PC-3 (cell line): ENCODE results near the gene ACP1.

ENCODE experiments used
- EZH2 ChIP-seq: fragments of 300-600 bp; sonication (generic); IDR thresholded peaks from one replicate; pipeline ENCODE4 v1.6.1; 2017; ENCODE audit warnings: antibody characterized with exemption, mild to moderate bottlenecking, low read length; ENCODE audit not compliant: unreplicated experiment
- TF ChIP-seq, protein P1 (sequence below): fragments of 300-600 bp; sonication (generic); conservative IDR thresholded peaks from 2 replicates; pipeline ENCODE4 v1.5.1; 2017; ENCODE audit warnings: antibody characterized with exemption, low read depth, mild to moderate bottlenecking, low read length

DNA sequence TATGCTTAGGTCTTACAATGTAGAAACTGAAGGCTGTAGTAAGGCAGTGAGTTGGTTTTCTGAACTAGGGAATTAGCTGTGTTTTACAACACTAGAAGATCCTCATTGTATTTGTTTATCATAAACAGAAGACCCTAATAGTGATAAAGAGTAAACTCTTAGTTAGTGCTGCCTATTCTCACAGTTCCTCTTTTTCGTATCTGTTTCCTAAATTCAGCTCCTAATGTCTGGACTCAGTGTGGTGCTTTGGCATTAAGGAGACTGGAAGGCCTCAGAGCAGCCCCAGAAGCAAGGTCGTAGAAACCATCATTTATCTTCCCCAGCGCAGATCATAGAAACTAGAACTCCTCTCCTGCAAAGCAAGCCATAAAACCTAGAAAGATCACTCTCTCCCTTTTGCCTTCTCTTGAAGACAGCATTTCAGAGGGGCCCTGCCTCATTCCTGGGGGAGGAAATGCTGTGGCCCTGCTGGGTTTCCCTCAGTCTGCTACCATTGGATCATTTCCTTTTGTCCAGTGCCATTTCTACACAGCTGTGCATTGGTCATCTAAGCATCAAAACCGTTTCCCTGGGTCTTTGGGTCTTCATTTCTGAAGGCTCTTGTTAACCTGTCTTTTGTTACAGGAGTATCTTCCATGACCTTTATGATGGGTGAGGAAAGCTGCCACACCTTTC, 4.7 kb downstream of the ACP1 start:
- TF ChIP-seq, protein P1, sequence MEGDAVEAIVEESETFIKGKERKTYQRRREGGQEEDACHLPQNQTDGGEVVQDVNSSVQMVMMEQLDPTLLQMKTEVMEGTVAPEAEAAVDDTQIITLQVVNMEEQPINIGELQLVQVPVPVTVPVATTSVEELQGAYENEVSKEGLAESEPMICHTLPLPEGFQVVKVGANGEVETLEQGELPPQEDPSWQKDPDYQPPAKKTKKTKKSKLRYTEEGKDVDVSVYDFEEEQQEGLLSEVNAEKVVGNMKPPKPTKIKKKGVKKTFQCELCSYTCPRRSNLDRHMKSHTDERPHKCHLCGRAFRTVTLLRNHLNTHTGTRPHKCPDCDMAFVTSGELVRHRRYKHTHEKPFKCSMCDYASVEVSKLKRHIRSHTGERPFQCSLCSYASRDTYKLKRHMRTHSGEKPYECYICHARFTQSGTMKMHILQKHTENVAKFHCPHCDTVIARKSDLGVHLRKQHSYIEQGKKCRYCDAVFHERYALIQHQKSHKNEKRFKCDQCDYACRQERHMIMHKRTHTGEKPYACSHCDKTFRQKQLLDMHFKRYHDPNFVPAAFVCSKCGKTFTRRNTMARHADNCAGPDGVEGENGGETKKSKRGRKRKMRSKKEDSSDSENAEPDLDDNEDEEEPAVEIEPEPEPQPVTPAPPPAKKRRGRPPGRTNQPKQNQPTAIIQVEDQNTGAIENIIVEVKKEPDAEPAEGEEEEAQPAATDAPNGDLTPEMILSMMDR, result no peak
- TF ChIP-seq EZH2, result no peak
